ENCODE measurements around the gene CDC25C. TPM values are rescaled to one million over a fixed set of nuclear protein-coding genes. Genes with fewer than 3 reads are reported as not detected.

The CDC25C gene
- polyA plus RNA-seq, 2 of the 4 experiments (the other 2 are of a cell fraction), result 12.6 to 19.3 TPM

GRCh38 chr5:138346889-138347288, 15.3 kb upstream of the CDC25C start:
- ATAC-seq (no peak), DNase-seq (ENCODE audit: low read depth in 1 of 2, low spot score in 1 of 2) (no peak), FAIRE-seq (no peak)
- Histone ChIP-seq H3K27ac (no peak overlapping the region), H3K9me3 (peaks cover 5% of the 10 kb centered on the region; the same call in 1 of the 3 replicates), H3K4me3 (no peak overlapping the region), H3K4me2 (no peak overlapping the region), H3K4me1 (no peaks in the 10 kb centered on the region)
- TF ChIP-seq MYC (IDR thresholded peaks at IDR 0.05; ENCODE audit: borderline replicate concordance, low read length), result no peak
- TF ChIP-seq HOXA7 (CRISPR knock-in tag; IDR thresholded peaks at IDR 0.05), result no peak
- ChIA-PET POLR2A (interaction anchor here (5.1 kb wide), 1 partner anchor 8 kb away, joined by 36 read pairs; the partner anchor contains the start of gene FAM53C), CTCF (interaction anchor here (0.5 kb wide), 1 partner anchor 65 kb away, joined by 3 read pairs; no protein-coding TSS in a partner anchor)
- 90% methylated on average over 14 of the region's 14 CpGs for WGBS (ENCODE audit: missing lambda C conversion rate)

GRCh38 chr5:138344887-138345622, 13.5 kb upstream of the CDC25C start:
- H3K4me2 ChIP-seq, result no peak overlapping the region
- FAIRE-seq (no peak), DNase-seq (ENCODE audit: low read depth in 1 of 2, low spot score in 1 of 2) (no peak), ATAC-seq (no peak)
- H3K27ac ChIP-seq, result no peak overlapping the region
- POLR2A ChIA-PET, result interaction anchor here (0.9 to 1.0 kb wide), 2 partner anchors 13 to 105 kb away, joined by 3 to 4 read pairs; partner anchors contain the start of gene CDC25C
- 95% methylated on average over 32 of the region's 32 CpGs for whole genome bisulfite sequencing (ENCODE audit: missing lambda C conversion rate)
- CTCF ChIA-PET, result interaction anchor here (0.5 to 1.5 kb wide), 4 partner anchors 8 to 220 kb away, joined by 3 to 8 read pairs (median 4); partner anchors contain the start of gene KDM3B
- H3K4me1 ChIP-seq, result no peaks in the 10 kb centered on the region; the same call in 2 of the 3 replicates
- TF ChIP-seq JUNB (IDR thresholded peaks at IDR 0.05), result no peak
- TF ChIP-seq NPAS2 (CRISPR knock-in tag; IDR thresholded peaks at IDR 0.05; ENCODE audit: borderline replicate concordance), result no peak
- no peak for TF ChIP-seq RARB (CRISPR knock-in tag; IDR thresholded peaks at IDR 0.05)
- TF ChIP-seq, protein P1, sequence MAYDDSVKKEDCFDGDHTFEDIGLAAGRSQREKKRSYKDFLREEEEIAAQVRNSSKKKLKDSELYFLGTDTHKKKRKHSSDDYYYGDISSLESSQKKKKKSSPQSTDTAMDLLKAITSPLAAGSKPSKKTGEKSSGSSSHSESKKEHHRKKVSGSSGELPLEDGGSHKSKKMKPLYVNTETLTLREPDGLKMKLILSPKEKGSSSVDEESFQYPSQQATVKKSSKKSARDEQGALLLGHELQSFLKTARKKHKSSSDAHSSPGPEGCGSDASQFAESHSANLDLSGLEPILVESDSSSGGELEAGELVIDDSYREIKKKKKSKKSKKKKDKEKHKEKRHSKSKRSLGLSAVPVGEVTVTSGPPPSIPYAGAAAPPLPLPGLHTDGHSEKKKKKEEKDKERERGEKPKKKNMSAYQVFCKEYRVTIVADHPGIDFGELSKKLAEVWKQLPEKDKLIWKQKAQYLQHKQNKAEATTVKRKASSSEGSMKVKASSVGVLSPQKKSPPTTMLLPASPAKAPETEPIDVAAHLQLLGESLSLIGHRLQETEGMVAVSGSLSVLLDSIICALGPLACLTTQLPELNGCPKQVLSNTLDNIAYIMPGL (CRISPR knock-in tag; IDR thresholded peaks at IDR 0.05; ENCODE audit: borderline replicate concordance), result no peak
- TF ChIP-seq GATA3 (IDR thresholded peaks at IDR 0.05; ENCODE audit: borderline replicate concordance), result no peak
- H3K4me3 ChIP-seq, result no peak overlapping the region
- no peaks in the 10 kb centered on the region for H3K9me3 ChIP-seq

GRCh38 chr5:138340008-138340407, 8.4 kb upstream of the CDC25C start:
- FAIRE-seq (no peak), DNase-seq (ENCODE audit: low read depth in 1 of 2, low spot score in 1 of 2) (no peak), ATAC-seq (no peak)
- WGBS (ENCODE audit: missing lambda C conversion rate), result 96% methylated on average over 3 of the region's 3 CpGs
- ChIA-PET POLR2A (interaction anchor here (2.8 to 3.6 kb wide), 2 partner anchors 9 to 14 kb away, joined by 36 to 68 read pairs; partner anchors contain the start of gene KDM3B), CTCF (interaction anchor here (1.0 to 13.3 kb wide), 3 partner anchors 13 to 207 kb away, joined by 3 to 197 read pairs (median 4); partner anchors contain the start of gene KDM3B)
- Histone ChIP-seq H3K4me2 (peak overlapping the region; percentile 96), H3K9me3 (no peaks in the 10 kb centered on the region), H3K4me3 (no peak overlapping the region), H3K27ac (no peak overlapping the region), H3K4me1 (peaks cover 22% of the 10 kb centered on the region; the same call in 2 of the 3 replicates)
- TF ChIP-seq KDM5A (IDR thresholded peaks at IDR 0.05) (no peak), EHF (CRISPR knock-in tag; IDR thresholded peaks at IDR 0.05) (no peak), TFCP2L1 (CRISPR knock-in tag; IDR thresholded peaks at IDR 0.05) (no peak), ESRRA (IDR thresholded peaks at IDR 0.05; ENCODE audit: borderline replicate concordance, low read length) (no peak), POLR2AphosphoS2 (conservative IDR thresholded peaks at IDR 0.05; ENCODE audit: low read length) (no peak), FOSL2 (IDR thresholded peaks at IDR 0.05) (no peak), FOSL2 (CRISPR knock-in tag; IDR thresholded peaks at IDR 0.05) (no peak), PHF8 (IDR thresholded peaks at IDR 0.05; ENCODE audit: borderline replicate concordance, low read depth) (no peak), HEYL (CRISPR knock-in tag; IDR thresholded peaks at IDR 0.05) (no peak)

- WGBS (ENCODE audit: missing lambda C conversion rate), result 85% methylated on average over 2 of the region's 2 CpGs
- no peak for TF ChIP-seq FOSL2 (IDR thresholded peaks at IDR 0.05)
- TF ChIP-seq FOSL2 (CRISPR knock-in tag; IDR thresholded peaks at IDR 0.05), result no peak
- no peak for TF ChIP-seq ELK1 (IDR thresholded peaks at IDR 0.05; ENCODE audit: low read depth, low read length)
- TF ChIP-seq SREBF2 (IDR thresholded peaks at IDR 0.05), result no peak
- no peak for TF ChIP-seq ZFP36 (IDR thresholded peaks at IDR 0.05; ENCODE audit: borderline replicate concordance, partially characterized antibody)
- no peak for TF ChIP-seq MYC (IDR thresholded peaks at IDR 0.05; ENCODE audit: borderline replicate concordance, low read length)
- no peak for TF ChIP-seq CBX8 (IDR thresholded peaks at IDR 0.05)
- no peak for TF ChIP-seq POLR2A (IDR thresholded peaks at IDR 0.05; ENCODE audit: low read length)
- no peak for TF ChIP-seq EHF (CRISPR knock-in tag; IDR thresholded peaks at IDR 0.05)
- TF ChIP-seq SMC3 (IDR thresholded peaks at IDR 0.05), result no peak
- no peak for TF ChIP-seq RNF2 (IDR thresholded peaks at IDR 0.05; ENCODE audit: borderline replicate concordance, low read depth)
Observed at GRCh38 chr5:138339464-138339863, 7.9 kb upstream of the CDC25C start.

More at GRCh38 chr5:138339464-138339863, 7.9 kb upstream of the CDC25C start:
- peak overlapping the region in 1 of 2 experiments; percentile 99; a peak in 3 of 6 replicates for H3K27ac ChIP-seq
- H3K4me1 ChIP-seq, result peaks cover 26% of the 10 kb centered on the region; the same call in 2 of the 3 replicates
- ChIA-PET CTCF (interaction anchor here (1.0 to 13.3 kb wide), 3 partner anchors 14 to 206 kb away, joined by 3 to 197 read pairs (median 4); partner anchors contain the start of gene KDM3B), POLR2A (interaction anchor here (2.8 to 3.6 kb wide), 2 partner anchors 9 to 14 kb away, joined by 36 to 68 read pairs; partner anchors contain the start of gene KDM3B)
- ATAC-seq, result no peak
- H3K4me2 ChIP-seq, result peak overlapping the region; percentile 96
- DNase-seq (ENCODE audit: low read depth in 1 of 2, low spot score in 1 of 2), result no peak
- peak overlapping the region; percentile 82 for H3K4me3 ChIP-seq
- FAIRE-seq, result no peak
- H3K9me3 ChIP-seq, result no peaks in the 10 kb centered on the region

Measured in A549 (cell line).